Neural progenitor cell (in vitro differentiated cells): ENCODE measurements around the gene COL4A5.

Source experiments
- CTCF ChIP-seq: fragments of 200-600 bp; sonication (generic); IDR thresholded peaks from 2 replicates; pipeline ENCODE4 v1.5.1; 2017; ENCODE audit warnings: antibody characterized with exemption, mild to moderate bottlenecking
- EZH2 ChIP-seq: fragments of 200-600 bp; sonication (generic); IDR thresholded peaks from 2 replicates; pipeline ENCODE4 v1.6.1; 2017; ENCODE audit warnings: antibody characterized with exemption, mild to moderate bottlenecking, moderate library complexity

- TF ChIP-seq EZH2 (no peak), CTCF (no peak)
These were observed 133.5 kb downstream of the COL4A5 start for GRCh38 chrX:108573136-108573535.
